Activated CD4-positive, alpha-beta T cell treated with anti-CD3 and anti-CD28 coated beads for 36 hours (primary cell): ENCODE results near the gene EPOP. TPM values are rescaled to one million over a fixed set of nuclear protein-coding genes. Genes with fewer than 3 reads are reported as not detected.

Experiments
- ATAC-seq: fragments of 200-7000 bp; cut with Tn5 transposase; one replicate; pipeline ENCODE4 v1.10.0; 2021; ENCODE audit warnings: mild to moderate bottlenecking, moderate library complexity
- CTCF ChIA-PET: fragments of 350-600 bp; sonication (Branson Sonifier 250); formaldehyde crosslinking; loops from one replicate; lab custom pipeline; 2021; ENCODE audit warnings: antibody characterized with exemption; lab: Charles Lee
- POLR2A ChIA-PET: fragments of 350-600 bp; sonication (Branson Sonifier 250); formaldehyde crosslinking; loops from one replicate; lab custom pipeline; 2021; ENCODE audit warnings: antibody characterized with exemption, inconsistent platforms; lab: Charles Lee
- DNase-seq: peaks from one replicate; pipeline ENCODE4 v3.0.0-alpha.2; 2020
- H3K27ac Mint-ChIP-seq: one replicate; pipeline ENCODE4 v1.8.0; 2021; ENCODE audit warnings: mixed read lengths
- H3K27me3 Mint-ChIP-seq: one replicate; pipeline ENCODE4 v1.8.0; 2021; ENCODE audit warnings: mixed read lengths
- H3K36me3 Mint-ChIP-seq: one replicate; pipeline ENCODE4 v1.8.0; 2021; ENCODE audit warnings: low read depth, mixed read lengths
- H3K4me1 Mint-ChIP-seq: one replicate; pipeline ENCODE4 v1.8.0; 2021; ENCODE audit warnings: mixed read lengths
- H3K4me3 Mint-ChIP-seq: one replicate; pipeline ENCODE4 v1.8.0; 2021; ENCODE audit warnings: mild to moderate bottlenecking, moderate library complexity, mixed read lengths
- H3K9me3 Mint-ChIP-seq: one replicate; pipeline ENCODE4 v1.8.0; 2021; ENCODE audit warnings: low read depth, mixed read lengths
- intact Hi-C, 2 experiments: fragments of 100-400 bp; cut with DNase I in 1 of 2; cut with micrococcal nuclease in 1 of 2; formaldehyde crosslinking; loops; one replicate each; pipeline versions ENCODE4 v1.14.2 to v1.15.1; 2022 to 2024; cut with DNase I, micrococcal nuclease
- total RNA-seq, 2 experiments: library from RNA; stranded (reverse); gene quantifications; one replicate each; pipeline ENCODE4 v1.2.3, GENCODE V29; 2021

Gene EPOP
- total RNA-seq, 2 experiments from 2014 or later: 31.8 to 37.3 TPM

- peak; percentile 34 for DNase-seq
- H3K9me3 Mint-ChIP-seq: no peaks in the 10 kb centered on the region
Observed at GRCh38 chr17:38672788-38673706, 1.7 kb downstream of the EPOP start.

DNA sequence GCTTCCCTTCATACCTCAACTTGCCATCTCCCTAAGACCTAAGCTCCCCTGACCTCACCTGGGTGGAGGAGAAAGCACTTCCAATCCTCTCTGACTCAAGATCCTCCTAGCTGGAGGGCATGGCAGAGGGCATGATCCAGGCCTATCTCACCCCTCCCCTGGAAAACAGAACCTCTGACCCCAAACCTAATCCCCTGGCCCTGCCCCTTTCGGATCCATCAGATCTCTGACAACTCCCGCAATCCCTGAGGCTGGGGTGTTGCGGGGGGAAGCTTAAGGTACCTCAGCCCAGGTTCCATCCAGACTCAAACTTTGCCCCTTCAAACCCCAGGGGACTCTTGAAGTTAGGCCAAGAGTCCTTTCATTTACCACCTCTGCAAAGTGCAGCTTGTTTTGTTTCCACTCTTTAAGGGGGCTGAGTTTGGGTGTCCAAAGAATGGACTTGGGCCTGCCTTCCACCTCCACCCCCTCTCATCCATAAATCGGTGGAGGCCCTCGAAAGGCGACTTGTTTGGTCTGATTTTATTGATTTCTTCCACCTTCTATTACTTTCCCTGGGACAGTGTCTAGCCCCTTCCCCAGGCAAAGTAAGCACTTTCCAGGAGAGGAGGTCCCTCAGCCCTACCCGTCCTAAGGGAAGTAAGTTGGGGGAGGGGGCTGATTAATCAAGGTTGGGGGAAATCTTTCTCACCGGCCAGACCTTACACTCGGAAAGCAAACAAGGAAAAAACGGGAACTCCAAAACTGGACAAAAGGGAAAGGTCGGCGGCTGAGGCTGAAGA, 2.6 kb downstream of the EPOP start:
- DNase-seq (peak; percentile 15), ATAC-seq (no peak)
- Mint-ChIP-seq H3K4me3 (peak overlapping the region; percentile 76), H3K36me3 (peaks cover 10% of the 10 kb centered on the region), H3K9me3 (no peaks in the 10 kb centered on the region), H3K4me1 (peaks cover 40% of the 10 kb centered on the region), H3K27ac (peak overlapping the region; percentile 21), H3K27me3 (peaks cover 30% of the 10 kb centered on the region)
- intact Hi-C loops: loop anchor here in 1 of 2 experiments (10.0 kb wide), 2 partner anchors 183 to 483 kb away; partner anchors contain the start of genes PLXDC1 and RPL23
- CTCF ChIA-PET: interaction anchor here (0.6 to 1.4 kb wide), 8 partner anchors 15 to 1311 kb away, joined by 3 to 5 read pairs (median 3); no protein-coding TSS in a partner anchor
- POLR2A ChIA-PET: interaction anchor here (1.5 kb wide), 1 partner anchor 80 kb away, joined by 3 read pairs; the partner anchor contains the start of gene PSMB3

More at GRCh38 chr17:38672788-38673706, 1.7 kb downstream of the EPOP start:
- no peak for ATAC-seq
- peak overlapping the region; percentile 76 for H3K4me3 Mint-ChIP-seq
- peaks cover 10% of the 10 kb centered on the region for H3K36me3 Mint-ChIP-seq
- H3K27ac Mint-ChIP-seq: peak overlapping the region; percentile 14
- H3K27me3 Mint-ChIP-seq: peaks cover 26% of the 10 kb centered on the region
- intact Hi-C loops: loop anchor here in 1 of 2 experiments (10.0 kb wide), 2 partner anchors 182 to 482 kb away; partner anchors contain the start of genes PLXDC1 and RPL23
- peaks cover 47% of the 10 kb centered on the region for H3K4me1 Mint-ChIP-seq
- ChIA-PET CTCF (interaction anchor here (0.6 to 1.2 kb wide), 6 partner anchors 45 to 1546 kb away, joined by 3 to 5 read pairs (median 3); partner anchors contain the start of gene WIPF2), POLR2A (interaction anchor here (1.5 kb wide), 1 partner anchor 79 kb away, joined by 3 read pairs; the partner anchor contains the start of gene PSMB3)

DNA sequence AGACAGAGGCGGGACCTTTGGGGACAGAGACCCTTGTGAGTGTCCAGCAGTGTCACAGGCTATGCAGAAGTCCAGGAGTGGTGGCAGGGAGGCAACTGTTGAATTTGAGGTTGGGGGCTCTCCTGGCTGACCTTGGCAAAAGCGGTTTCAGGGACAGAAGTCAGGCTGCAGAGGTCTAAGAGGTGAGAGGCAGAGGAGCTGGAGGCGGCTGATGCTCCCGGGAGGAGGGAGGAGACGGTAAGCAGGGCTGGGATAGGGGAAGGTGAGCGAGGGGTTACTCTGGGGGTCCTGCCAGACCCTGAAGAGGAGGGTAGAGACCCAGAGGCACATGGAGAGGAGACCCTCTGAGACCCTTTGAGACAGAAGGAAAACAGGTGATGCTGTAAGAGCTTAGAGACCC, 5.2 kb downstream of the EPOP start:
- H3K4me1 Mint-ChIP-seq: peaks cover 17% of the 10 kb centered on the region
- POLR2A ChIA-PET: no interaction called here

DNA sequence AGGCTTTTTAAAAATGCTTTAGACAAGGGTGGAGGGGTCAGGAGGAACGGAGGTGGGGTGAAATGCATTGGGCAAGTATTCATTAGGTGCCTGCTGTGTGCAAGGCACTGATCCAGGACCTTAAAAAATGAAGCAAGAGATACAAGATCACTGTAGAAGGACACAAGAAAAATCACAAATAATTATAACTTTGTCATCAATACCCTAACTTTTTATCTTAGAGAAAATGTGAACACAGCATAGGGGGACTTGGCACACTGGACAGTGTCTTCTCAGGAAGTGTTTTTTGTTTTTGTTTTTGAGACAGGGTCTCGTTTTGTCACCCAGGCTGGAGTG, 7.0 kb downstream of the EPOP start:
- Mint-ChIP-seq H3K4me3 (no peak overlapping the region), H3K27me3 (peaks cover 37% of the 10 kb centered on the region), H3K27ac (no peak overlapping the region), H3K9me3 (no peaks in the 10 kb centered on the region), H3K36me3 (peaks cover 7% of the 10 kb centered on the region), H3K4me1 (peaks cover 17% of the 10 kb centered on the region)
- ChIA-PET POLR2A (interaction anchor here (0.6 to 1.8 kb wide), 3 partner anchors 63 to 109 kb away, joined by 4 read pairs; no protein-coding TSS in a partner anchor), CTCF (interaction anchor here (0.6 to 9.2 kb wide), 41 partner anchors 9 to 319 kb away, joined by 3 to 145 read pairs (median 4); partner anchors contain the start of genes PSMB3 and SRCIN1)
- intact Hi-C loops: loop anchor here (1.0 to 5.0 kb wide), 6 partner anchors 60 to 253 kb away; partner anchors contain the start of gene SRCIN1 (in 1 of the 2)
- ATAC-seq: peak; percentile 3
- no peak for DNase-seq

More for the DNA sequence above, 5.2 kb downstream of the EPOP start:
- CTCF ChIA-PET: interaction anchor here (0.6 to 9.2 kb wide), 8 partner anchors 9 to 177 kb away, joined by 3 to 145 read pairs (median 4); no protein-coding TSS in a partner anchor
- ATAC-seq (no peak), DNase-seq (no peak)
- peaks cover 10% of the 10 kb centered on the region for H3K36me3 Mint-ChIP-seq
- peaks cover 32% of the 10 kb centered on the region for H3K27me3 Mint-ChIP-seq
- H3K9me3 Mint-ChIP-seq: no peaks in the 10 kb centered on the region
- no peak overlapping the region for H3K4me3 Mint-ChIP-seq
- no peak overlapping the region for H3K27ac Mint-ChIP-seq
- intact Hi-C loops: loop anchor here (5.0 kb wide), 2 partner anchors 62 to 227 kb away; partner anchors contain the start of gene SRCIN1 (in 1 of the 2)

DNA sequence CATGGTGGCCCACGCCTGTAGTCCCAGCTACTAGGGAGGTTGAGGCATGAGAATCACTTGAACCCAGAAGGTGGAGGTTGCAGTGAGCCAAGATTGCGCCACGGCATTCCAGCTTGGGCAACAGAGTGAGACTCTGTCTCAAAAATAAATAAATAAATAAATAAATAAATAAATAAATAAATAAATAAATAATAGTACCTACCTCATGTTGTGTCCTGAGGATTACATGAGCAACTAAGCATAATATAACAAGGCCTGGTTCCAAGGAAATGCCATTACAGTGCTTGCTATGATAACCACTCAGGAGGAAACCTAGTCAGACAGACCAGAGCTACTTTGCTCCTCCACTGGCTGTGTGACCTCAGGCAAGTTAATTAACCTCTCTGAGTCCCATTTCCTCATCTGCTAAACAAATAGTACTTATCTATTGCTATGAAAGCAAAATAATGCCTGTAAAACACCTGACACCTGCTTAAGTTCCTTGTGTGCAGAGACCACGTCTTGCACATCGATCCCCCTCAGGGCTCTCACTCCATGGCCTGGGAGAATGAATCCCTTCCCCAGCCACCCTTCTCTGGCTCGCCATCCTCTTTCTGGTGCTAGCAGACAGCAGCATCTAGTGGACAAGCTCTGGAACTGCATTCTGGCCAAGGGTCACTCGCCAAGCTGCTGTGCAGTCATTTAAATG, 7.5 kb downstream of the EPOP start:
- CTCF ChIA-PET: interaction anchor here (0.6 to 9.2 kb wide), 46 partner anchors 10 to 318 kb away, joined by 3 to 145 read pairs (median 4); partner anchors contain the start of genes PSMB3 and SRCIN1
- H3K9me3 Mint-ChIP-seq: no peaks in the 10 kb centered on the region

DNA sequence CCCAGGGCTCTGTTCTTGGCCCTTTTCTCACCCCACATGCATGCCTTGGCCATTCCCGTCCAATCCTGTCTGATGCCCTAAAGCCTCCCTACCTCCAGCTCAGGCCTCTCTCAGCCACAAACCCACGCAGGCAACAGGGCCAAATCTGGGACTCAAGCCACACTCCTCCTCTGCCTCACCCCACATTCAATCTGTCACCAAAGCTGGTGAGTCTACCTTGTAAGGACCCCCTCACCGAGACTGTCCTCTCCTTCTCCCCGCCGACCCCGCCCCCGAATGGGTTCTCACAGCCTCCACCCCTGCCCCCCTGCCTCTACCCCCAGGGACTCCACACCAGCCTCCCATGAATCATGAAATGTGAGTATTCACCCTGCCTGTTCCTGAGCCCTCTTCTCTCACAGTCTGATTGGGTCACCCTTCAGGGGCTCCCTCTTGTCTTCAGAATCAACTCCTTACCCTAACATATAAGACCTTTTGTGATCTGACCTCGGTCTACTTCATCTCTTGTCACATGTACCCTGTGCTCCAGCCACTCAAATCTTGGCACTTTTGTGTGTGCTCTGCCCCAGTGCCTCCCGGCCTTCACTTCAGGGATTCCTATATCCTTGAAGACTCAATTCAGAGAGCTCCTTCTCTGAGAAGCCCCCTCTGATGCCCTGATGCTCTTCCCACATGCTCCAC, 10.7 kb downstream of the EPOP start:
- H3K36me3 Mint-ChIP-seq: no peaks in the 10 kb centered on the region
- intact Hi-C loops: no loop called here
- H3K4me1 Mint-ChIP-seq: no peaks in the 10 kb centered on the region
- ChIA-PET CTCF (interaction anchor here (0.9 to 9.2 kb wide), 10 partner anchors 11 to 300 kb away, joined by 3 to 145 read pairs (median 4); partner anchors contain the start of gene PSMB3), POLR2A (interaction anchor here (1.0 kb wide), 1 partner anchor 42 kb away, joined by 3 read pairs; no protein-coding TSS in a partner anchor)
- no peak overlapping the region for H3K4me3 Mint-ChIP-seq
- H3K27ac Mint-ChIP-seq: no peak overlapping the region
- peaks cover 21% of the 10 kb centered on the region for H3K27me3 Mint-ChIP-seq
- ATAC-seq: no peak
- DNase-seq: no peak
- no peaks in the 10 kb centered on the region for H3K9me3 Mint-ChIP-seq

More for the DNA sequence above, 7.5 kb downstream of the EPOP start:
- no peak overlapping the region for H3K4me3 Mint-ChIP-seq
- ATAC-seq (peak; percentile 75), DNase-seq (peak; percentile 75)
- H3K36me3 Mint-ChIP-seq: peaks cover 5% of the 10 kb centered on the region
- peaks cover 14% of the 10 kb centered on the region for H3K4me1 Mint-ChIP-seq
- intact Hi-C loops: loop anchor here (1.0 to 5.0 kb wide), 6 partner anchors 60 to 252 kb away; partner anchors contain the start of gene SRCIN1 (in 1 of the 2)
- POLR2A ChIA-PET: interaction anchor here (0.6 to 1.8 kb wide), 3 partner anchors 62 to 109 kb away, joined by 4 read pairs; no protein-coding TSS in a partner anchor
- H3K27me3 Mint-ChIP-seq: peaks cover 37% of the 10 kb centered on the region
- no peak overlapping the region for H3K27ac Mint-ChIP-seq

GRCh38 chr17:38663125-38663751, 11.5 kb downstream of the EPOP start:
- Mint-ChIP-seq H3K36me3 (no peaks in the 10 kb centered on the region), H3K4me3 (no peak overlapping the region), H3K27me3 (peaks cover 15% of the 10 kb centered on the region), H3K27ac (no peak overlapping the region), H3K9me3 (no peaks in the 10 kb centered on the region), H3K4me1 (peaks cover 3% of the 10 kb centered on the region)
- DNase-seq (peak; percentile 75), ATAC-seq (peak; percentile 79)
- CTCF ChIA-PET: interaction anchor here (0.7 to 9.2 kb wide), 13 partner anchors 10 to 241 kb away, joined by 3 to 145 read pairs (median 4); partner anchors contain the start of gene PSMB3
- POLR2A ChIA-PET: no interaction called here
- intact Hi-C loops: no loop called here

DNA sequence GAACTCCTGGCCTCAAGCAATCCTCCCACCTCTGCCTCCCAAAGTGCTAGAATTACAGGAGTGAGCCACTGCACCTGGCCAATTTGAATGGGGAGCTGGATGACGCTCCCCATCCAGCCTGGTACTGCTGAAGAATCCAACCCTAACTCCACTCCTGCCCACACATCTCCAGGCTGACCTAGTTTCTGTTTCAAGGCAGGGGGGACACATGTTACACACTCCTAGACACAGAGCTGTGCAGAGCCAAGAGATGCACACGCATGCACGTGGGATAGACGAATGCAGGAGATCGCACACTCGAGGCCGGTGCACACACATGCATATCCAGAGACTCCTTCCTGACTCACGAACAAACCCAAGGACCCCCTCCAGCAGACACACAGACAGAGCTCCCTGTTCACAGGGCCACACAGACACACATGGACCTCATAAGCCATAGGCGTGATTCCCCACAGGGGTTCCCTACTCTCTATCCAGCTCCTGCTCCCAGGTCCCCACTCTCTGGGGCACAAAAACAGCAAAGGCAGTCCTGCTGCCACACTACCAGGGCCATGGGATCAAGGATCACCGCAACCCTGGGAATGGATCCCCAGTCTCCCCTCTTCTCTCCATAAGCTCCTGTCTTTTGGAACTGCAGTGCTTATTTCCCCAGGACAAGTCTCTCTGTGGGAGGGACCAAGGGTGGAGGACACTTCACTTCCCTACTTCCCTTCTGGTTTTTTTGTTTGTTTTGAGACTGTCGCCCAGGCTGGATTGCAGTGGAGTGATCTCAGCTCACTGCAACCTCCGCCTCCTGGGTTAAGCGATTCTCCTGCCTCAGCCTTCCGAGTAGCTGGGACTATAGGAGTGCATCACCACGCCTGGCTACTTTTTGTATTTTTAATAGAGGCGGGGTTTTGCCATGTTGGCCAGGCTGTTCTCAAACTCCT, 14.4 kb downstream of the EPOP start:
- no peaks in the 10 kb centered on the region for H3K9me3 Mint-ChIP-seq
- H3K27ac Mint-ChIP-seq: no peak overlapping the region
- CTCF ChIA-PET: interaction anchor here (0.6 to 1.5 kb wide), 4 partner anchors 9 to 269 kb away, joined by 3 to 4 read pairs (median 4); no protein-coding TSS in a partner anchor
- H3K27me3 Mint-ChIP-seq: peaks cover 15% of the 10 kb centered on the region
- H3K36me3 Mint-ChIP-seq: no peaks in the 10 kb centered on the region
- H3K4me1 Mint-ChIP-seq: peaks cover 3% of the 10 kb centered on the region
- POLR2A ChIA-PET: no interaction called here
- DNase-seq: no peak
- intact Hi-C loops: no loop called here
- no peak for ATAC-seq
- no peak overlapping the region for H3K4me3 Mint-ChIP-seq
